ENCODE data around the gene ADGRD1.
A peak's percentile ranks its signal among the peaks of the same experiment; 100 is the strongest.

ADGRD1 gene

GRCh38 chr12:131038159-131038558 is 84.5 kb downstream of the ADGRD1 start:
- H3K9me3 ChIP-seq (ENCODE audit: severe bottlenecking) = no peaks in the 10 kb centered on the region
- H3K27me3 ChIP-seq (ENCODE audit: insufficient read depth, poor library complexity, severe bottlenecking) = peaks cover 8% of the 10 kb centered on the region
- H3K4me3 ChIP-seq (ENCODE audit: severe bottlenecking) = no peak overlapping the region
- no peak for DNase-seq (ENCODE audit: low spot score)
- no peak for TF ChIP-seq CTCF (IDR thresholded peaks at IDR 0.05; ENCODE audit: poor library complexity, severe bottlenecking)
- H3K4me1 ChIP-seq (ENCODE audit: insufficient read depth, poor library complexity, severe bottlenecking) = no peaks in the 10 kb centered on the region
- H3K27ac ChIP-seq (ENCODE audit: poor library complexity, severe bottlenecking) = no peak overlapping the region
- no peaks in the 10 kb centered on the region for H3K36me3 ChIP-seq (ENCODE audit: low read depth)
- ATAC-seq (ENCODE audit: low read depth) = no peak

GRCh38 chr12:131038961-131039950 is 85.5 kb downstream of the ADGRD1 start:
- DNase-seq (ENCODE audit: low spot score) (peak; percentile 8), ATAC-seq (ENCODE audit: low read depth) (no peak)
- H3K9me3 ChIP-seq (ENCODE audit: severe bottlenecking) = no peaks in the 10 kb centered on the region
- no peaks in the 10 kb centered on the region for H3K4me1 ChIP-seq (ENCODE audit: insufficient read depth, poor library complexity, severe bottlenecking)
- H3K36me3 ChIP-seq (ENCODE audit: low read depth) = no peaks in the 10 kb centered on the region
- H3K27me3 ChIP-seq (ENCODE audit: insufficient read depth, poor library complexity, severe bottlenecking) = peaks cover 8% of the 10 kb centered on the region
- H3K4me3 ChIP-seq (ENCODE audit: severe bottlenecking) = no peak overlapping the region
- no peak for TF ChIP-seq CTCF (IDR thresholded peaks at IDR 0.05; ENCODE audit: poor library complexity, severe bottlenecking)
- no peak overlapping the region for H3K27ac ChIP-seq (ENCODE audit: poor library complexity, severe bottlenecking)

GRCh38 chr12:131040491-131040890 is 86.8 kb downstream of the ADGRD1 start:
- peak; percentile 17 for DNase-seq (ENCODE audit: low spot score)

DNA sequence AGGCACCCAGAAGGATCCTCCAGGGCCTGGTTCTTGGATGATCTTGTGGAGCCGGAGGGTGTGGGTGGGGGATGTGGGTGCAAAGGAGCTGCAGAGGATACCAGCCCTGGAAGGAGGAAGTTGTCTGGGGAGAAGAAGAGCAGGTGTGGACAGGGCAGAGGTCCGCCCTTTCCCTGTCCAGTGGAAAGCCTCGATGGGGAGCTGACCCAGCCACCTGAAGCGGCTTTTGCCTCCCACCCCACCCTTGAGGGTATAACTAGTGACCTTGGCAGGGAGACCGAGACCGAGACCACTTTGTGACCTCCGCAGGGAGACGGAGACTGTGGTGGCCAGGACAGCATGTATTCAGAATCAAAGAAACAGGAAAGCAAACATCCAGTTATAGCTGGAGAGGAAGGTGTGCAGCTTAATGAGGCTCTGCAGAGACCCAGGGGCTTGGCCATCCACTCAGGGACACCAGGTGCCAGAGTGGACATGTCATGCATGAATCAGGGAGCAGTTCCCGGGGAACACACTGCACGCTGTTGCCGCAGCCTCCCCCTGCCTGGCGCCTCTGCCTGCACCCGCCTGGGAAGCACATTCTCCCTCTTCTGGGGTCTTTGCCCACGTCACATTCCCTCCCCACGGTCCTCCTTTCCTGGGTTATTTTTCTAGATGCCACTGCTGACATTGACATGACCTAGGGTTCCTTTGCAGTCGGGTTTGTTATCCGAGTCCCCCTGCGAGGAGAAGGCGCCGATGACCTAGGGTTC is 87.7 kb downstream of the ADGRD1 start:
- Histone ChIP-seq H3K36me3 (ENCODE audit: low read depth) (no peaks in the 10 kb centered on the region), H3K4me3 (ENCODE audit: severe bottlenecking) (no peak overlapping the region), H3K27ac (ENCODE audit: poor library complexity, severe bottlenecking) (no peak overlapping the region), H3K4me1 (ENCODE audit: insufficient read depth, poor library complexity, severe bottlenecking) (no peaks in the 10 kb centered on the region), H3K9me3 (ENCODE audit: severe bottlenecking) (no peaks in the 10 kb centered on the region), H3K27me3 (ENCODE audit: insufficient read depth, poor library complexity, severe bottlenecking) (peaks cover 8% of the 10 kb centered on the region)
- peak; percentile 29 for DNase-seq (ENCODE audit: low spot score)
- ATAC-seq (ENCODE audit: low read depth) = no peak
- no peak for TF ChIP-seq CTCF (IDR thresholded peaks at IDR 0.05; ENCODE audit: poor library complexity, severe bottlenecking)

More at GRCh38 chr12:131040491-131040890, 86.8 kb downstream of the ADGRD1 start:
- Histone ChIP-seq H3K36me3 (ENCODE audit: low read depth) (no peaks in the 10 kb centered on the region), H3K9me3 (ENCODE audit: severe bottlenecking) (no peaks in the 10 kb centered on the region), H3K4me3 (ENCODE audit: severe bottlenecking) (no peak overlapping the region), H3K27me3 (ENCODE audit: insufficient read depth, poor library complexity, severe bottlenecking) (peaks cover 8% of the 10 kb centered on the region), H3K27ac (ENCODE audit: poor library complexity, severe bottlenecking) (no peak overlapping the region), H3K4me1 (ENCODE audit: insufficient read depth, poor library complexity, severe bottlenecking) (no peaks in the 10 kb centered on the region)
- no peak for ATAC-seq (ENCODE audit: low read depth)
- TF ChIP-seq CTCF (IDR thresholded peaks at IDR 0.05; ENCODE audit: poor library complexity, severe bottlenecking) = no peak
